Pancreas (tissue), 10 donors: ENCODE results near the gene AMMECR1. TPM values are rescaled to one million over a fixed set of nuclear protein-coding genes. Genes with fewer than 3 reads are reported as not detected.

Experiments used
- ATAC-seq, 4 donors: fragments of 200-7000 bp; cut with Tn5 transposase; one replicate each; pipeline versions ENCODE4 v1.8.0 to v1.9.1; 2020; ENCODE audit warnings: mild to moderate bottlenecking in 4 of 4, moderate library complexity in 4 of 4
- DNase-seq, 6 donors: peaks; one replicate each; pipeline ENCODE4 v3.0.0-alpha.2; 2020
- FAIRE-seq: peaks from 2 replicates; lab custom pipeline; 2012; peaks lifted over from hg19 to GRCh38; lab: Jason Lieb, UNC
- H3K27ac ChIP-seq, 4 donors: fragments of 200-600 bp; sonication (generic); 1 replicate in 3 of 4; 2 replicates in 1 of 4; pipeline versions ENCODE4 v1.5.0 to v1.8.0; 2020
- H3K27me3 ChIP-seq, 4 donors: fragments of 200-600 bp; one replicate each; pipeline ENCODE4 v1.8.0; 2021
- H3K36me3 ChIP-seq, 3 donors: fragments of 200-600 bp; sonication (generic) in 1 of 3; one replicate each; pipeline versions ENCODE4 v1.5.0 to v1.8.0; 2020 to 2021
- H3K4me1 ChIP-seq, 3 donors: fragments of 200-600 bp; one replicate each; pipeline ENCODE4 v1.8.0; 2021
- H3K4me3 ChIP-seq, 4 donors: fragments of 200-600 bp; sonication (generic) in 2 of 4; one replicate each; pipeline versions ENCODE4 v1.5.0 to v1.8.0; 2020 to 2021
- H3K9me3 ChIP-seq, 4 donors: fragments of 200-600 bp; one replicate each; pipeline ENCODE4 v1.8.0; 2021
- CTCF ChIP-seq, 4 donors: fragments of 200-600 bp; sonication (generic) in 3 of 4; IDR thresholded peaks; one replicate each; pipeline versions ENCODE4 v1.5.0 to v1.8.0; 2021; ENCODE audit warnings: antibody characterized with exemption in 4 of 4
- WGBS, 2 donors: extraction: QIAGEN DNeasy Blood & Tissue Kit; methylation state at CpG; one replicate each; pipeline ENCODE4 v1.1.7; 2013; 5-methylcytosine and 5-hydroxymethylcytosine counted together
- intact Hi-C, 3 donors: fragments of 100-400 bp; cut with DNase I; formaldehyde crosslinking; loops; one replicate each; pipeline versions ENCODE4 v1.11.1 to v1.14.2; 2022
- polyA plus RNA-seq, 2 donors: library from polyadenylated mRNA; stranded (reverse); fragments of 200-250 nt; gene quantifications; one replicate each; pipeline ENCODE4 v1.2.3, GENCODE V29; 2013
- total RNA-seq, 6 donors: library from RNA; stranded (reverse); fragmentation: NEBNext Ultra II Directional in 4 of 6; extraction: Animal tissue kit (Norgen Biotek cat#: 25700) in 4 of 6; gene quantifications; one replicate each; pipeline versions ENCODE4 v1.2.1 to v1.2.4, GENCODE V29; 2021 to 2023
- donor health status: healthy with polysubstance abuse.
- donor health status: DM: no; HTN: no; CAD: no; lungs with moderate emphysema.
- donor health status: DM: no; HTN: no; CAD: no.
- donor health status: control.
- donor health status: control.
- donor health status: Bipolar disorder and iron deficiency.
- donor health status: DM: yes; HTN: yes; CAD: no.
- donor health status: DM: no; HTN: no; CAD: no.
- donor health status: DM: no; HTN: no; CAD: no.
- donor health status: DM: yes; HTN: yes; CAD: no.

Gene AMMECR1
- total and polyA plus RNA-seq, 8 donors, result 1.4 to 4.1 (median 1.9) TPM

- 79 to 82% methylated on average over 5 of the region's 5 CpGs for WGBS, 2 donors
- ATAC-seq, result peak in 3 of 4 donors; percentile 37 to 61 (median 53)
These were observed 137.5 kb downstream of the AMMECR1 start for GRCh38 chrX:110180176-110180927.

GRCh38 chrX:110178179-110178865 is 139.6 kb downstream of the AMMECR1 start:
- WGBS, 2 donors, result 66 to 69% methylated on average over 5 of the region's 5 CpGs
- H3K4me1 ChIP-seq, result no peaks in the 10 kb centered on the region
- ATAC-seq, result peak in 2 of 4 donors; percentile 38 to 44

More at GRCh38 chrX:110180176-110180927, 137.5 kb downstream of the AMMECR1 start:
- H3K36me3 ChIP-seq, result no peaks in the 10 kb centered on the region
- no peaks in the 10 kb centered on the region for H3K27me3 ChIP-seq
- no peak for TF ChIP-seq CTCF (IDR thresholded peaks at IDR 0.05)
- FAIRE-seq (no peak), DNase-seq (no peak)
- H3K4me1 ChIP-seq, result no peaks in the 10 kb centered on the region
- no peaks in the 10 kb centered on the region for H3K9me3 ChIP-seq
- H3K4me3 ChIP-seq, result no peak overlapping the region
- intact Hi-C loops, result no loop called here
- H3K27ac ChIP-seq, result no peak overlapping the region

GRCh38 chrX:110175696-110176095 is 142.2 kb downstream of the AMMECR1 start:
- no peak for FAIRE-seq
- Histone ChIP-seq H3K4me1 (no peaks in the 10 kb centered on the region), H3K36me3 (no peaks in the 10 kb centered on the region), H3K9me3 (no peaks in the 10 kb centered on the region), H3K27ac (no peak overlapping the region), H3K27me3 (no peaks in the 10 kb centered on the region), H3K4me3 (no peak overlapping the region)
- intact Hi-C loops, result no loop called here
- no peak for TF ChIP-seq CTCF (IDR thresholded peaks at IDR 0.05)
- ATAC-seq, result no peak
- WGBS, 2 donors, result 78 to 83% methylated on average over 3 of the region's 3 CpGs
- DNase-seq, result no peak

More at GRCh38 chrX:110178179-110178865, 139.6 kb downstream of the AMMECR1 start:
- no peak overlapping the region for H3K4me3 ChIP-seq
- no peak for DNase-seq
- H3K27me3 ChIP-seq, result no peaks in the 10 kb centered on the region
- no peaks in the 10 kb centered on the region for H3K9me3 ChIP-seq
- H3K27ac ChIP-seq, result no peak overlapping the region
- FAIRE-seq, result no peak
- intact Hi-C loops, result no loop called here
- no peaks in the 10 kb centered on the region for H3K36me3 ChIP-seq
- no peak for TF ChIP-seq CTCF (IDR thresholded peaks at IDR 0.05)

GRCh38 chrX:110175146-110175545 is 142.7 kb downstream of the AMMECR1 start:
- Histone ChIP-seq H3K4me1 (no peaks in the 10 kb centered on the region), H3K27ac (no peak overlapping the region), H3K27me3 (no peaks in the 10 kb centered on the region), H3K9me3 (no peaks in the 10 kb centered on the region), H3K4me3 (no peak overlapping the region), H3K36me3 (no peaks in the 10 kb centered on the region)
- intact Hi-C loops, result no loop called here
- ATAC-seq, result peak in 2 of 4 donors; percentile 36 to 46
- WGBS, 2 donors, result 72 to 91% methylated on average over 4 of the region's 4 CpGs
- TF ChIP-seq CTCF (IDR thresholded peaks at IDR 0.05), result no peak
- no peak for DNase-seq
- no peak for FAIRE-seq
